ENCODE data around the gene CCDC15.

The CCDC15 gene

GRCh38 chr11:125062931-125063428 lies 109.0 kb downstream of the CCDC15 start, which contains the start of gene SLC37A2:
Gene SLC37A2, plus strand, starts transcription at chr11:125063305. Its CDS starts 63 bp downstream, at chr11:125063368.
- Histone ChIP-seq H3K79me2 (no peaks in the 10 kb centered on the region), H2AFZ (peak within 1 kb of the TSS; percentile 76), H3K36me3 (ENCODE audit: control insufficient read depth, insufficient read depth, low read length) (no peaks in the 10 kb centered on the region), H3K4me3 (ENCODE audit: low read depth, low read length) (peak within 1 kb of the TSS; percentile 53), H3K4me1 (no peaks in the 10 kb centered on the region), H3K9ac (no peak within 1 kb of the TSS), H3K4me2 (ENCODE audit: low read length) (peak within 1 kb of the TSS; percentile 71), H3K27me3 (ENCODE audit: control insufficient read depth, insufficient read depth, low read length) (no peaks in the 10 kb centered on the region), H3K9me3 (ENCODE audit: control insufficient read depth, low read length) (no peaks in the 10 kb centered on the region), H3K27ac (peak within 1 kb of the TSS; percentile 11)
- no peak for TF ChIP-seq CTCF (IDR thresholded peaks at IDR 0.05)

GRCh38 chr11:125063429-125064043 lies 109.5 kb downstream of the CCDC15 start:
- Histone ChIP-seq H3K27me3 (ENCODE audit: control insufficient read depth, insufficient read depth, low read length) (no peaks in the 10 kb centered on the region), H2AFZ (peak overlapping the region; percentile 76), H3K9me3 (ENCODE audit: control insufficient read depth, low read length) (no peaks in the 10 kb centered on the region), H3K27ac (no peak overlapping the region), H3K4me2 (ENCODE audit: low read length) (peak overlapping the region; percentile 71), H3K36me3 (ENCODE audit: control insufficient read depth, insufficient read depth, low read length) (no peaks in the 10 kb centered on the region), H3K4me3 (ENCODE audit: low read depth, low read length) (peak overlapping the region; percentile 53), H3K9ac (no peak overlapping the region), H3K79me2 (no peaks in the 10 kb centered on the region), H3K4me1 (no peaks in the 10 kb centered on the region)
- no peak for TF ChIP-seq CTCF (IDR thresholded peaks at IDR 0.05)

- Histone ChIP-seq H3K36me3 (ENCODE audit: control insufficient read depth, insufficient read depth, low read length) (no peaks in the 10 kb centered on the region), H3K9me3 (ENCODE audit: control insufficient read depth, low read length) (no peaks in the 10 kb centered on the region), H3K4me1 (no peaks in the 10 kb centered on the region), H3K4me3 (ENCODE audit: low read depth, low read length) (no peak overlapping the region), H3K79me2 (no peaks in the 10 kb centered on the region), H3K9ac (no peak overlapping the region), H2AFZ (peak overlapping the region; percentile 76), H3K4me2 (ENCODE audit: low read length) (no peak overlapping the region), H3K27me3 (ENCODE audit: control insufficient read depth, insufficient read depth, low read length) (no peaks in the 10 kb centered on the region), H3K27ac (no peak overlapping the region)
- no peak for TF ChIP-seq CTCF (IDR thresholded peaks at IDR 0.05)
Observed at GRCh38 chr11:125064070-125064469, 110.1 kb downstream of the CCDC15 start.

GRCh38 chr11:125068368-125068767 lies 114.4 kb downstream of the CCDC15 start:
- no peak overlapping the region for H3K9ac ChIP-seq
- H3K9me3 ChIP-seq (ENCODE audit: control insufficient read depth, low read length), result no peaks in the 10 kb centered on the region
- no peak overlapping the region for H3K4me3 ChIP-seq (ENCODE audit: low read depth, low read length)
- no peaks in the 10 kb centered on the region for H3K79me2 ChIP-seq
- no peak overlapping the region for H2AFZ ChIP-seq
- no peaks in the 10 kb centered on the region for H3K27me3 ChIP-seq (ENCODE audit: control insufficient read depth, insufficient read depth, low read length)
- no peak overlapping the region for H3K4me2 ChIP-seq (ENCODE audit: low read length)
- no peaks in the 10 kb centered on the region for H3K4me1 ChIP-seq
- TF ChIP-seq CTCF (IDR thresholded peaks at IDR 0.05), result no peak
- H3K27ac ChIP-seq, result no peak overlapping the region
- H3K36me3 ChIP-seq (ENCODE audit: control insufficient read depth, insufficient read depth, low read length), result no peaks in the 10 kb centered on the region

- Histone ChIP-seq H3K36me3 (ENCODE audit: control insufficient read depth, insufficient read depth, low read length) (no peaks in the 10 kb centered on the region), H3K4me3 (ENCODE audit: low read depth, low read length) (no peak overlapping the region), H2AFZ (no peak overlapping the region), H3K9me3 (ENCODE audit: control insufficient read depth, low read length) (no peaks in the 10 kb centered on the region), H3K27me3 (ENCODE audit: control insufficient read depth, insufficient read depth, low read length) (no peaks in the 10 kb centered on the region), H3K27ac (no peak overlapping the region), H3K9ac (no peak overlapping the region), H3K79me2 (no peaks in the 10 kb centered on the region), H3K4me1 (no peaks in the 10 kb centered on the region), H3K4me2 (ENCODE audit: low read length) (no peak overlapping the region)
- no peak for TF ChIP-seq CTCF (IDR thresholded peaks at IDR 0.05)
Observed at GRCh38 chr11:125069008-125069407, 115.0 kb downstream of the CCDC15 start.
